ENCODE data around the gene RHBDF1.

Gene RHBDF1

GRCh38 chr16:74747-75334, 2.4 kb upstream of the RHBDF1 start:
- DNase-seq (ENCODE audit: low read depth): no peak

- DNase-seq (ENCODE audit: low read depth): no peak
Measured at GRCh38 chr16:74051-74746, 1.8 kb upstream of the RHBDF1 start.

GRCh38 chr16:71540-72401, 660 bp downstream of the RHBDF1 start:
- no peak for DNase-seq (ENCODE audit: low read depth)

- no peak for DNase-seq (ENCODE audit: low read depth)
Measured at GRCh38 chr16:71210-71539, 1.3 kb downstream of the RHBDF1 start.

- no peak for DNase-seq (ENCODE audit: low read depth)
Measured at GRCh38 chr16:69181-69580, 3.2 kb downstream of the RHBDF1 start.

GRCh38 chr16:67884-68789, 4.3 kb downstream of the RHBDF1 start:
- DNase-seq (ENCODE audit: low read depth): no peak

GRCh38 chr16:67183-67791, 5.1 kb downstream of the RHBDF1 start:
- DNase-seq (ENCODE audit: low read depth): no peak

GRCh38 chr16:66309-67182, 5.9 kb downstream of the RHBDF1 start:
- DNase-seq (ENCODE audit: low read depth): no peak

GRCh38 chr16:65745-66144, 6.7 kb downstream of the RHBDF1 start:
- peak; percentile 78 for DNase-seq (ENCODE audit: low read depth)

- no peak for DNase-seq (ENCODE audit: low read depth)
Measured at GRCh38 chr16:64914-65255, 7.5 kb downstream of the RHBDF1 start.

GRCh38 chr16:63998-64913, 8.2 kb downstream of the RHBDF1 start:
- DNase-seq (ENCODE audit: low read depth): no peak

GRCh38 chr16:63466-63865, 9.0 kb downstream of the RHBDF1 start:
- DNase-seq (ENCODE audit: low read depth): no peak

GRCh38 chr16:62968-63391, 9.5 kb downstream of the RHBDF1 start:
- DNase-seq (ENCODE audit: low read depth): no peak

- no peak for DNase-seq (ENCODE audit: low read depth)
Measured at GRCh38 chr16:62283-62967, 10.0 kb downstream of the RHBDF1 start.

GRCh38 chr16:61879-62281, 10.6 kb downstream of the RHBDF1 start:
- no peak for DNase-seq (ENCODE audit: low read depth)

- DNase-seq (ENCODE audit: low read depth): no peak
Measured at GRCh38 chr16:60929-61878, 11.2 kb downstream of the RHBDF1 start.

- no peak for DNase-seq (ENCODE audit: low read depth)
Measured at GRCh38 chr16:60166-60565, 12.3 kb downstream of the RHBDF1 start.
